Activated B cell treated with CpG ODN at 0.5 μM for 24 hours (primary cell): ENCODE measurements around the gene PADI1. TPM values are rescaled to one million over a fixed set of nuclear protein-coding genes. Genes with fewer than 3 reads are reported as not detected.

Experiments used
- ATAC-seq: fragments of 200-7000 bp; cut with Tn5 transposase; one replicate; pipeline ENCODE4 v1.10.0; 2021; ENCODE audit warnings: low read depth, mild to moderate bottlenecking, moderate library complexity
- CTCF ChIA-PET: fragments of 350-600 bp; sonication (Branson Sonifier 250); formaldehyde crosslinking; loops from one replicate; lab custom pipeline; 2021; ENCODE audit warnings: antibody characterized with exemption; lab: Charles Lee
- POLR2A ChIA-PET: fragments of 350-600 bp; sonication (Branson Sonifier 250); formaldehyde crosslinking; loops from one replicate; lab custom pipeline; 2021; ENCODE audit warnings: antibody characterized with exemption; lab: Charles Lee
- DNase-seq: peaks from one replicate; pipeline ENCODE4 v3.0.0; 2022
- H3K27ac Mint-ChIP-seq: one replicate; pipeline ENCODE4 v1.8.0; 2020; ENCODE audit warnings: mixed read lengths
- H3K27me3 Mint-ChIP-seq: one replicate; pipeline ENCODE4 v1.8.0; 2021; ENCODE audit warnings: mixed read lengths
- H3K36me3 Mint-ChIP-seq: one replicate; pipeline ENCODE4 v1.8.0; 2021; ENCODE audit warnings: low read depth, mixed read lengths
- H3K4me1 Mint-ChIP-seq: one replicate; pipeline ENCODE4 v1.8.0; 2021; ENCODE audit warnings: mixed read lengths
- H3K4me3 Mint-ChIP-seq: one replicate; pipeline ENCODE4 v1.8.0; 2020; ENCODE audit warnings: mild to moderate bottlenecking, mixed read lengths
- H3K9me3 Mint-ChIP-seq: one replicate; pipeline ENCODE4 v1.8.0; 2020; ENCODE audit warnings: mixed read lengths
- intact Hi-C: fragments of 100-400 bp; cut with micrococcal nuclease; formaldehyde crosslinking; loops from one replicate; pipeline ENCODE4 v1.15.1; 2024
- total RNA-seq: library from RNA; stranded (reverse); gene quantifications from 2 replicates; pipeline ENCODE4 v1.2.3, GENCODE V29; 2022
- TF ChIP-seq, protein P1 (sequence below): fragments of 200-600 bp; IDR thresholded peaks from one replicate; pipeline ENCODE4 v1.8.0; 2022; ENCODE audit warnings: antibody characterized with exemption, mild to moderate bottlenecking

PADI1 gene
- total RNA-seq, 1 donor from 2014 or later = not detected

DNA sequence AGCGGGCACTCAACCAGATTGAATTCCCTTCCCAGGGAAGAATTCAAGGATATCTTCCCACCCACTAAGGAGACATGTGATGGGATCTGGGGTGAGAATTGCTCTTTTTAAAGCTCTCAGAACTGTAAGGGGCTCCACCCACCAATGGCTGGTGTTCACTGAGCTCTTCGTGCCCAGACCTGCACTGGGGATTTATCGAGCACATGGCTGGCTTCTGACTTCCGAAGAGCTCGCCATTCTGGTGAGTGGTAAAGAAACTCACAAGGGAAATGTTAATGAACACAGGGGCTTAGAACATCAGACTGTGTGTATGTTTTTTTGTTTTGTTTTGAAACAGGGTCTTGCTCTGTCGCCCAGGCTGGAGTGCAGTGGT, 53.8 kb downstream of the PADI1 start:
- no peak for ATAC-seq
- DNase-seq = no peak
- Mint-ChIP-seq H3K27ac (no peak overlapping the region), H3K4me1 (no peaks in the 10 kb centered on the region), H3K9me3 (peaks cover 6% of the 10 kb centered on the region), H3K4me3 (no peak overlapping the region), H3K36me3 (no peaks in the 10 kb centered on the region), H3K27me3 (peaks cover 19% of the 10 kb centered on the region)
- POLR2A ChIA-PET = no interaction called here
- CTCF ChIA-PET = interaction anchor here (1.3 kb wide), 1 partner anchor 22 kb away, joined by 3 read pairs; no protein-coding TSS in a partner anchor
- intact Hi-C loops = no loop called here
- TF ChIP-seq, protein P1, sequence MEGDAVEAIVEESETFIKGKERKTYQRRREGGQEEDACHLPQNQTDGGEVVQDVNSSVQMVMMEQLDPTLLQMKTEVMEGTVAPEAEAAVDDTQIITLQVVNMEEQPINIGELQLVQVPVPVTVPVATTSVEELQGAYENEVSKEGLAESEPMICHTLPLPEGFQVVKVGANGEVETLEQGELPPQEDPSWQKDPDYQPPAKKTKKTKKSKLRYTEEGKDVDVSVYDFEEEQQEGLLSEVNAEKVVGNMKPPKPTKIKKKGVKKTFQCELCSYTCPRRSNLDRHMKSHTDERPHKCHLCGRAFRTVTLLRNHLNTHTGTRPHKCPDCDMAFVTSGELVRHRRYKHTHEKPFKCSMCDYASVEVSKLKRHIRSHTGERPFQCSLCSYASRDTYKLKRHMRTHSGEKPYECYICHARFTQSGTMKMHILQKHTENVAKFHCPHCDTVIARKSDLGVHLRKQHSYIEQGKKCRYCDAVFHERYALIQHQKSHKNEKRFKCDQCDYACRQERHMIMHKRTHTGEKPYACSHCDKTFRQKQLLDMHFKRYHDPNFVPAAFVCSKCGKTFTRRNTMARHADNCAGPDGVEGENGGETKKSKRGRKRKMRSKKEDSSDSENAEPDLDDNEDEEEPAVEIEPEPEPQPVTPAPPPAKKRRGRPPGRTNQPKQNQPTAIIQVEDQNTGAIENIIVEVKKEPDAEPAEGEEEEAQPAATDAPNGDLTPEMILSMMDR = no peak

DNA sequence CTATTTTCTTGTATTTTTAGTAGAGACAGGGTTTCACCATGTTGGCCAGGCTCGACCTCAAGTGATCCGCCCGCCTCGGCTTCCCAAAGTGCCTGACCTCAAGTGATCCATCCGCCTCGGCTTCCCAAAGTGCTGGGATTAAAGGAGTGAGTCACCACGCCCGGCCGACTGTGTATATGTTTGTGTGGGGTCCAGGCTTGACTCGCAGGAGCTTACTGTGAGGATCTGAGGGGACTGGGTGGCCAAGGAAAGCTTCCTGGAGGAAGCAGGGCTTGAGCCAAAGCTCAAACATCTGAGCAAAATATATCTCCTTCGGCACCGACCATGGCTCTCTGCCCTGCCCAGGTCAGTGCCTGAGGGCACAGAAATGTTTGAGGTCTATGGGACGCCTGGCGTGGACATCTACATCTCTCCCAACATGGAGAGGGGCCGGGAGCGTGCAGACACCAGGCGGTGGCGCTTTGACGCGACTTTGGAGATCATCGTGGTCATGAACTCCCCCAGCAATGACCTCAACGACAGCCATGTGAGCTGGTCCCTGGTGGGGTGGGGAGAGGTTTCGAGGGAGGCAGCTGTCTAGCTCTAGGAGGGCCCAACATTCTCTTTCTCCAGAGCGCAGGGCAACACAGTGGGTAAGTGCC, 54.4 kb downstream of the PADI1 start:
- H3K9me3 Mint-ChIP-seq = peaks cover 6% of the 10 kb centered on the region
- CTCF ChIA-PET = interaction anchor here (1.3 kb wide), 1 partner anchor 23 kb away, joined by 3 read pairs; no protein-coding TSS in a partner anchor
- H3K27ac Mint-ChIP-seq = no peak overlapping the region
- ATAC-seq = no peak
- H3K36me3 Mint-ChIP-seq = no peaks in the 10 kb centered on the region
- POLR2A ChIA-PET = no interaction called here
- no peaks in the 10 kb centered on the region for H3K4me1 Mint-ChIP-seq
- H3K27me3 Mint-ChIP-seq = peaks cover 19% of the 10 kb centered on the region
- H3K4me3 Mint-ChIP-seq = no peak overlapping the region
- no peak for DNase-seq
- intact Hi-C loops = no loop called here
- TF ChIP-seq, protein P1 = no peak

DNA sequence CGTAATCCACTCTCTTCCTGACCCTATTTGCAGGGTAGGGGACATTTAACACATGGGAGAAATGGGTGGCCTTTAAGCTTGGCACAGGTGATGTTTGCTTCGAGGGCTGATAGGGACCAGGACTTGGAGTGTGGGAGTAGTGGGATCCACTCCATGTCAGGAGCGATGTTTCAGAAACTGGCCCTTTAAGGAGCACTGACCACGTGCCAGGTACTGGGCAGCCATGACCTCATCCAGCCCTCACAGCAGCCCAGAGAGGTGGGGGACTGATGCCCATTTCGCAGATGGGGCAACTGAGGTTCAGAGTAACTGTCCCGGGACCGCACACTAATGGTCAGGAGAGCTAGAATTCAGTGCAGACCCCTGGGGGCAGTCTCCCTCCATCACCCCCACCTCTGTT, 55.3 kb downstream of the PADI1 start:
- DNase-seq = no peak
- Mint-ChIP-seq H3K36me3 (no peaks in the 10 kb centered on the region), H3K4me1 (no peaks in the 10 kb centered on the region), H3K9me3 (peaks cover 6% of the 10 kb centered on the region), H3K27ac (no peak overlapping the region), H3K4me3 (no peak overlapping the region), H3K27me3 (peaks cover 19% of the 10 kb centered on the region)
- ChIA-PET POLR2A (no interaction called here), CTCF (no interaction called here)
- no peak for ATAC-seq
- intact Hi-C loops = no loop called here
- TF ChIP-seq, protein P1 = no peak

DNA sequence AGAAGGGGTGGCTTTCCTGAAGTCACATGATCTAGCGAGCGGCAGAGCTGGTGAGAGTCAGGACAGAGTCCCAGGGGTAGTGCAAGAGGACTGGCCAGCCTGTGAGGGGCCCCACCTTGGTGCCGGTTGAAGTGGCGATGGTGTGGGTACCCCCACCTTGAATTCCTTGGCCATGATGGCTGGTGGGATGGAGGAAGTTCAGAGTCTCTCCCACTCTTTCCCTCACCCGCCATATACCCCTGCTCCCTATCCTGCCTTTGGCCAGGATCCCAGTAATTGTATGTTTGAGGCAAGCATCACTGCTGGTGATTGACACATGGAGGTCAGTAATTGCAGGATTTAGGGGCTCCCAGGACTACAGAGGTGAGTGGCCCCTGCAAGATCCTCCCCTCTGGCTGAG, 55.8 kb downstream of the PADI1 start:
- Mint-ChIP-seq H3K27me3 (peaks cover 16% of the 10 kb centered on the region), H3K4me3 (no peak overlapping the region), H3K4me1 (no peaks in the 10 kb centered on the region), H3K36me3 (no peaks in the 10 kb centered on the region), H3K27ac (no peak overlapping the region), H3K9me3 (peaks cover 6% of the 10 kb centered on the region)
- DNase-seq (no peak), ATAC-seq (no peak)
- TF ChIP-seq, protein P1 = no peak
- CTCF ChIA-PET = no interaction called here
- intact Hi-C loops = no loop called here
- POLR2A ChIA-PET = no interaction called here

DNA sequence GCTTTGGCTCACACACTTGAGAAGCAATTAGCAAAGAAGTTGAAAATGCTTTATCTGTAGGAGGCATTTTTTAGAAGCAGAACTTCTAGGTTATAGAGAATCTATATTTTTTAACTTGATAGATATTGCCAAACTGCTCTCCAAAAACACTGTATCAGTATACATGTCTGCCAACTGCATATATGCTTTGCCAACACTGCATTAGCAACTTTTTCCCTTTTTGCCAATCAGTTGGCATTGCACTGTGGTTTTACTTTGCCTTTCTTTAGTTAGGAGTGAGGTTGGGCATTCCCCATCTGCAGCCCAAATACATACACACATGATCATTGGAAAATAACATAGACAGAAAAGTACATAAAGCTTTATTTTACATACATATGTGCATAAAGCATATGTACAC, 59.0 kb downstream of the PADI1 start:
- POLR2A ChIA-PET = no interaction called here
- Mint-ChIP-seq H3K36me3 (no peaks in the 10 kb centered on the region), H3K27ac (no peak overlapping the region), H3K4me1 (no peaks in the 10 kb centered on the region), H3K9me3 (peaks cover 6% of the 10 kb centered on the region), H3K27me3 (peaks cover 7% of the 10 kb centered on the region), H3K4me3 (no peak overlapping the region)
- no peak for DNase-seq
- ATAC-seq = no peak
- TF ChIP-seq, protein P1 = no peak
- intact Hi-C loops = no loop called here
- CTCF ChIA-PET = no interaction called here
